CD4-positive, CD25-positive, alpha-beta regulatory T cell (primary cell): ENCODE data around the gene ODR4. TPM values are rescaled to one million over a fixed set of nuclear protein-coding genes. Genes with fewer than 3 reads are reported as not detected.
"Not testable (repeated sequence)": the region's sequence is repeated elsewhere in the genome, so short reads cannot be mapped to it uniquely, and the experiment has no call there.

Experiments used
- ATAC-seq, 2 donors: fragments of 150-1000 bp; cut with Tn5 transposase; one replicate each; pipeline ENCODE4 v1.10.0; 2021; ENCODE audit warnings: low read depth in 2 of 2, moderate number of reproducible peaks in 2 of 2, moderate library complexity in 1 of 2
- DNase-seq, 3 donors: peaks; one replicate each; pipeline versions ENCODE4 v3.0.0 to v3.0.0-alpha.2; 2012 to 2022; ENCODE audit warnings: mixed read lengths in 1 of 3
- H3K27ac ChIP-seq: one replicate; pipeline ENCODE4 v1.7.0; 2013; ENCODE audit warnings: mild to moderate bottlenecking, low read length; ENCODE audit not compliant: insufficient read depth, poor library complexity, severe bottlenecking
- H3K27me3 ChIP-seq: one replicate; pipeline ENCODE4 v1.7.0; 2013; ENCODE audit warnings: low read length; ENCODE audit not compliant: control insufficient read depth, insufficient read depth
- H3K36me3 ChIP-seq: one replicate; pipeline ENCODE4 v1.7.0; 2013; ENCODE audit warnings: mild to moderate bottlenecking, low read length, moderate library complexity; ENCODE audit not compliant: control insufficient read depth, insufficient read depth
- H3K4me1 ChIP-seq: 2 replicates; pipeline ENCODE4 v1.7.0; 2013; ENCODE audit warnings: mild to moderate bottlenecking, low read length; ENCODE audit not compliant: insufficient read depth, control insufficient read depth, poor library complexity, severe bottlenecking
- H3K4me3 ChIP-seq: one replicate; pipeline ENCODE4 v1.7.0; 2013; ENCODE audit warnings: low read depth, mild to moderate bottlenecking, low read length, moderate library complexity
- H3K9me3 ChIP-seq, 2 experiments: 1 replicate in 1 of 2; 2 replicates in 1 of 2; pipeline ENCODE4 v1.7.0; 2013; ENCODE audit warnings: low read length in 2 of 2, mild to moderate bottlenecking in 1 of 2, moderate library complexity in 1 of 2; ENCODE audit not compliant: control insufficient read depth in 2 of 2
- H3K27ac Mint-ChIP-seq, 3 donors: one replicate each; pipeline ENCODE4 v1.8.0; 2020 to 2022; ENCODE audit warnings: mild to moderate bottlenecking in 3 of 3, mixed read lengths in 3 of 3, moderate library complexity in 2 of 3
- H3K27me3 Mint-ChIP-seq: one replicate; pipeline ENCODE4 v1.8.0; 2022; ENCODE audit warnings: mild to moderate bottlenecking, mixed read lengths
- H3K36me3 Mint-ChIP-seq: one replicate; pipeline ENCODE4 v1.8.0; 2020; ENCODE audit warnings: mixed read lengths
- H3K4me1 Mint-ChIP-seq, 4 donors: one replicate each; pipeline ENCODE4 v1.8.0; 2020 to 2022; ENCODE audit warnings: mixed read lengths in 4 of 4, mild to moderate bottlenecking in 1 of 4
- H3K4me3 Mint-ChIP-seq, 4 donors: one replicate each; pipeline ENCODE4 v1.8.0; 2020 to 2022; ENCODE audit warnings: mild to moderate bottlenecking in 4 of 4, mixed read lengths in 4 of 4, moderate library complexity in 3 of 4
- H3K9me3 Mint-ChIP-seq, 7 donors: one replicate each; pipeline ENCODE4 v1.8.0; 2020 to 2022; ENCODE audit warnings: mixed read lengths in 7 of 7, mild to moderate bottlenecking in 3 of 7, moderate library complexity in 2 of 7
- polyA plus RNA-seq, 4 donors: library from polyadenylated mRNA; unstranded; fragments of 300-500 nt; fragmentation: Illumina TruSeq; gene quantifications; one replicate each; pipeline ENCODE4 v1.2.3, GENCODE V29; 2021
- total RNA-seq: library from RNA; stranded (reverse); gene quantifications from one replicate; pipeline ENCODE4 v1.2.3, GENCODE V29; 2022

Gene ODR4
- total RNA-seq (26.4 TPM), polyA plus RNA-seq (1 to 10 TPM; 5.9 to 9.1 (median 8.2) TPM)

DNA sequence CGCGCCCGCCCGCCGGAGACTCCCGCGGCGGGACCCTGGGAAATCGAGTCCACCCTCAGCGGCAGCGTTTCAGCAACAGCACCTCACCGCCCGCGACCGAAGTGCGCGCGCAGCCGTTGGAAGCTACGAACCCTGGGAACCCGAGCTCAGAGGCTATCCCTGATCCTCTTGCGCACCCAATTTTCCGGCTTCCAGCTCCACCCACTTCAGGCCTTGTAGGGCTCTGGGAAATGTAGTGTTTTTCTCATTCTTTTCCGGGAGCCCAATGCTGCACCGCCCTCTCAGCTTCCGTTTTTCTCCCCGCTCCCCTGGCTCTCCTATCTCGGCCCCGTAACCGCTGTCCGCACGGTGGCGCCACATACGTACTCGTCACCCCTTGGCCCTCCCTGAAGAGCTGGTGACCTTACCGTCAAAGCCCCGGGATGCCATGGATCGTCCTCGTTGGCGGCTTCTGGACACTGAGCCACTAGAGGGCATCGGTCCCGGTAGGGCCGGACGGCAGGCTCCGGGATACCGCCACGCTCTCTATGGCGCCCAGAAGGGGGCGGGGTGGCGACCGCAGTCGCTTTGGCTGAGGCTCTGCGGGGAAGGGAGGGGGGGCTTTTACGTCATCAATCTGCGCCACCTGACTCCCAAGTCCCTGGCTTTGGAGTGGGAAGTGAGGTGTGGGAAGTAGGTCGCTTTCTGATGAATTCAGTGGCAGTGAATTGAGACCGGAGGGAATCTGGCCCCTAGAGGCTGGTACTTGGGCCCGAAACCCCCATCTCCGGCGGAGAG lies at the start of gene ODR4, which contains the start of gene TPR:
TSS of gene ODR4 (plus strand) at position 687 of the 777 bp plus-strand sequence. CDS start 3,948 bp downstream, outside the sequence.
TSS of gene TPR (minus strand) at position 102 of the 777 bp plus-strand sequence. CDS start 225 bp downstream, outside the sequence.
- Histone ChIP-seq H3K27ac (peak within 1 kb of the TSS; percentile 95), H3K4me3 (peak within 1 kb of the TSS; percentile 98), H3K4me1 (peaks cover 40% of the 10 kb centered on the region), H3K27me3 (no peaks in the 10 kb centered on the region), H3K9me3 (no peaks in the 10 kb centered on the region), H3K36me3 (peaks cover 28% of the 10 kb centered on the region)
- peak; percentile 87 to 88 for ATAC-seq
- DNase-seq, result peak; percentile 95 to 99 (median 97)
- peaks cover 21% of the 10 kb centered on the region for H3K36me3 Mint-ChIP-seq
- H3K4me1 Mint-ChIP-seq, result peaks cover 31 to 67% (median 40%) of the 10 kb centered on the region in 4 donors
- H3K4me3 Mint-ChIP-seq, result peak within 1 kb of the TSS; percentile 85 to 99 (median 96)
- no peaks in the 10 kb centered on the region for H3K27me3 Mint-ChIP-seq
- H3K9me3 Mint-ChIP-seq, result peaks cover 0 to 2% (median 0%) of the 10 kb centered on the region in 7 donors
- peak within 1 kb of the TSS; percentile 97 to 99 (median 98) for H3K27ac Mint-ChIP-seq

DNA sequence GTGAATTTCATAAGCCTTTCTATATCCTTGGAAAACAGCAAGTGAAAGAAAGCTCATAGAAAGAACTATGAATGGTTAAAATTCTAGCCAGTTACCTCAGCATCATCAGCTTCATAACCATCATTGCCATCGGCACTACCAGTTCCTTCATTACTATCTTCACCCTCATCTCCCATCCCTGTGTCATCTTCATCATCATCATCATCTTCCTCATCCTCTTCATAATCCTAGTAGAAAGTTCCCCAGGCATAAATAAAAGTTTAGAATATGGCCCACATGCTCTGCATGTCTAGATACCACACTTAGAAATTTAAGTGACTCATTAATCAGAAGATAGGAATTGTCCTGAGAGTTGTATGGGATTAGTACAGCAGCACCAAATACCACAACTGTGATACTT lies 49.6 kb upstream of the ODR4 start:
- Histone ChIP-seq H3K27me3 (no peaks in the 10 kb centered on the region), H3K4me1 (no peaks in the 10 kb centered on the region), H3K27ac (no peak overlapping the region), H3K4me3 (no peak overlapping the region), H3K36me3 (peaks cover 90% of the 10 kb centered on the region), H3K9me3 (no peaks in the 10 kb centered on the region)
- Mint-ChIP-seq H3K9me3 (no peaks in the 10 kb centered on the region), H3K27ac (peak overlapping the region in 1 of 3 donors; percentile 4), H3K4me3 (no peak overlapping the region), H3K4me1 (peaks cover 12 to 34% (median 29%) of the 10 kb centered on the region in 4 donors), H3K27me3 (no peaks in the 10 kb centered on the region), H3K36me3 (peaks cover 60% of the 10 kb centered on the region)
- no peak for ATAC-seq
- DNase-seq, result no peak

DNA sequence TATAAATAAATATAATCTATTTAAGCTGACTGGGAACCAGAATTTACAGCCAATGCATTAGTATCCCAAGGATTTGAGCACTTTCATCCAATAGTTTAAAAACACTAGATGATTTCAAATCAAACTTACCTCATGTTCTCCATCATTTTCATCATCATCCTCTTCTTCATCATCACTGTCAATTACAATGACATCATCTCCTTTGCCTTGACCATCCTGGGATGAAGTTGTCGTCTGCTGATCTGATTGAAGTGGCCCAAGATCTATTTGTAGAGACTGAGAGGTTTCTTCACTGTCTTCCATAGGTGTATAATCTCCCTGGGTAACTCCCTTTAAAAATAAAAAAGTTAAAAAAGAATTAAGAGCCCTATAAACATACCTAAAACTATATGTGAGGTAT lies 48.3 kb upstream of the ODR4 start:
- H3K27ac Mint-ChIP-seq, result no peak overlapping the region
- no peak for ATAC-seq

DNA sequence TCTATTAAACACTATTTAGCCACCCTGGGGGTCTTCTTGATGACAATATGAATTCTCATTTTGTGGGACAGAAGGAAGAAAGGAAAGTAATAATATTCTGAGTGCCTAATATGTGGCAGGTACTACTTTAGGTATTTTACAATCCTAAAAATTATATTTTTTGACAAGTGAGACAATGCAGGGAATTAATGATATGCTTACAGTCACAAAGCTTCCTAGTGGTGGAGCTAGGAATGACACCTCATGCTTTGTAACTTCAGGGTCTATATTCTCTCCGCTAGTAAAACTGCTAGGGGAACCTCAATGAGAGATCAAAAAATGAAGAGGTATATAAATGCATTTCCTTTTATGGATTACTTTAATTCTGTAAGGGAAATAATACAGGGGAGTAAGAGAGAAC lies 44.9 kb upstream of the ODR4 start:
- no peaks in the 10 kb centered on the region for H3K9me3 ChIP-seq
- no peak overlapping the region for H3K27ac ChIP-seq
- Mint-ChIP-seq H3K4me1 (peaks cover 0 to 21% (median 10%) of the 10 kb centered on the region in 4 donors), H3K36me3 (peaks cover 38% of the 10 kb centered on the region), H3K9me3 (no peaks in the 10 kb centered on the region), H3K4me3 (no peak overlapping the region), H3K27ac (peak overlapping the region in 2 of 3 donors; percentile 10 to 59), H3K27me3 (no peaks in the 10 kb centered on the region)
- peaks cover 94% of the 10 kb centered on the region for H3K36me3 ChIP-seq
- no peaks in the 10 kb centered on the region for H3K27me3 ChIP-seq
- no peak overlapping the region for H3K4me3 ChIP-seq
- H3K4me1 ChIP-seq, result no peaks in the 10 kb centered on the region
- ATAC-seq (no peak), DNase-seq (no peak)

More for the DNA sequence above, 48.3 kb upstream of the ODR4 start:
- Mint-ChIP-seq H3K27me3 (no peaks in the 10 kb centered on the region), H3K9me3 (no peaks in the 10 kb centered on the region), H3K4me1 (peaks cover 10 to 24% (median 22%) of the 10 kb centered on the region in 4 donors), H3K36me3 (peaks cover 49% of the 10 kb centered on the region), H3K4me3 (no peak overlapping the region)
- Histone ChIP-seq H3K9me3 (no peaks in the 10 kb centered on the region), H3K36me3 (peaks cover 90% of the 10 kb centered on the region), H3K27ac (no peak overlapping the region), H3K4me1 (no peaks in the 10 kb centered on the region), H3K27me3 (no peaks in the 10 kb centered on the region), H3K4me3 (no peak overlapping the region)
- no peak for DNase-seq

DNA sequence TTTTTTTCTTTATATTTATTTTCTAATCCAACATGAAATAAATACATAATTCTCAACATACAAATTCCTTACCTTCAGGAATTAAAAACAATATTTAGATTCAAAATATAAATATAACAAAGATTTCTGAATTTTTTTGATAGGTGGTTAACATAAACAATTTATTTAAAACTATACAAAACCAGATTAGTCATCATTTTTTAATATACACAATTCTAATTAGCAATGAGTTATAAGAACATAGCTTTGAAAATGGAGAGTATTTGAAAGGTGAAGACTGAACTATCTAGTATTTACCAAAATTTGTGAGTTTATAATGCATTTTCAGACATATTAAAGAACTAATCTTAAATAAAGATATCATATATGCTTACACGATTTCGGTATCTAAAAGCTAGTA lies 38.1 kb upstream of the ODR4 start:
- no peak overlapping the region for H3K27ac Mint-ChIP-seq
- Histone ChIP-seq H3K27me3 (no peaks in the 10 kb centered on the region), H3K27ac (no peak overlapping the region), H3K4me1 (no peaks in the 10 kb centered on the region), H3K36me3 (peaks cover 95% of the 10 kb centered on the region), H3K4me3 (no peak overlapping the region), H3K9me3 (no peaks in the 10 kb centered on the region)
- no peak overlapping the region for H3K4me3 Mint-ChIP-seq
- no peaks in the 10 kb centered on the region for H3K9me3 Mint-ChIP-seq
- peaks cover 0 to 15% (median 5%) of the 10 kb centered on the region in 4 donors for H3K4me1 Mint-ChIP-seq
- DNase-seq (no peak), ATAC-seq (no peak)
- peaks cover 41% of the 10 kb centered on the region for H3K36me3 Mint-ChIP-seq
- no peaks in the 10 kb centered on the region for H3K27me3 Mint-ChIP-seq

DNA sequence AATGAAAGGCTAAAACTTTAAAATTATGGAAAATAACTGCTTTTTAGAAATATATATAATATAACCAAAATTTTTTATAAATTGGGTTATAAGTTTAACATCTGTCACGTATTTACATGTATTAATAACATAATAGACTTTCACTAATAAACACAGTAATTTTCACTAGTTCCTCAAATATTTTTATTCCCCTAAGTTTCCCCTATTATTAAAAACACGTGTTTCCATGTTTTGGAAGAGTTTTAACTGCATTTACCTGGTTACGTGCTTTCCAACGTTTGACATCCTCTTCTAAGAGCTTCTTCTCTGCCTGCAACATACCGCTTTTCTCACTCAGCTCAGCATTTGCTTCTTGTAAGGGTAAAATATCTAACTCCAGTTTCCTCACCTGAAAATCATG lies 34.9 kb upstream of the ODR4 start:
- no peak for ATAC-seq
- DNase-seq, result no peak
- Mint-ChIP-seq H3K36me3 (peaks cover 40% of the 10 kb centered on the region), H3K4me1 (peaks cover 0 to 10% (median 7%) of the 10 kb centered on the region in 4 donors), H3K9me3 (no peaks in the 10 kb centered on the region), H3K27me3 (no peaks in the 10 kb centered on the region), H3K4me3 (no peak overlapping the region), H3K27ac (no peak overlapping the region)
- Histone ChIP-seq H3K4me3 (no peak overlapping the region), H3K4me1 (no peaks in the 10 kb centered on the region), H3K36me3 (peaks cover 95% of the 10 kb centered on the region), H3K9me3 (no peaks in the 10 kb centered on the region), H3K27me3 (no peaks in the 10 kb centered on the region), H3K27ac (no peak overlapping the region)

DNA sequence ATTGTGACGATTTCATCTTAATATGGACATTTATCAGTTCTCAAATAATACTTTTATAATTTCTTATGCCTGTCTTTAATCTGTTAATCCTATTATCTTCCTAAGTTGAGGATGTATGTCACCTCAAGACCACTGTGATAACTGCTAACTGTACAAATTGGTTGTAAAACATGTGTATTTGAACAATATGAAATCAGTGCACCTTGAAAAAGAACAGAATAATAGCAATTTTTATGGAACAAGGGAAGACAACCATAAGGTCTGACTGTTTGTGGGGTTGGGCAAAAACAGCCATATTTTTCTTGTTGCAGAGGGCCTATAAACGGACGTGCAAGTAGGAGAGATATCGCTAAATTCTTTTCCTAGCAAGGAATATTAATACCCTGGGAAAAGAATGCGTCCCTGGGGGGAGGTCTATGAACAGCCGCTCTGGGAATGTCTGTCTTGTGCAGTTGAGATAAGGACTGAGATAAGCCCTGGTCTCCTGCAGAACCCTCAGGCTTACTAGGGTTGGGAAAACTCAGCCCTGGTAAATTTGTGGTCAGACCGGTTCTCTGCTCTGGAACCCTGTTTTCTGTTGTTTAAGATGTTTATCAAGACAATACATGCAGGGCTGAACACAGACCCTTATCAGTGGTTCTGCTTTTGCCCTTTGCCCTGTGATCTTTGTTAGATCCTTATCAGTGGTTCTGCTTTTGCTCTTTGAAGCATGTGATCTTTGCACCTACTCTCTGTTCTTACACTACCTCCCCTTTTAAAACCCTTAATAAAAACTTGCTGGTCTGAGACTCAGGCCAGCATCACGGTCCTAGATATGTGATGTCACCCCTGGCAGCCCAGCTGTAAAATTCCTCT lies 27.6 kb upstream of the ODR4 start:
- not testable (repeated sequence) for DNase-seq, H3K4me3 ChIP-seq, ATAC-seq, H3K9me3 Mint-ChIP-seq, H3K27ac ChIP-seq, H3K9me3 ChIP-seq, H3K4me1 Mint-ChIP-seq, H3K27me3 ChIP-seq, H3K27me3 Mint-ChIP-seq, H3K4me1 ChIP-seq, H3K4me3 Mint-ChIP-seq
- peaks cover 95% of the 10 kb centered on the region for H3K36me3 ChIP-seq
- Mint-ChIP-seq H3K27ac (peak overlapping the region; percentile 32 to 70 (median 52)), H3K36me3 (peaks cover 59% of the 10 kb centered on the region)
